ENCODE measurements around the gene CAMK1D. TPM values are rescaled to one million over a fixed set of nuclear protein-coding genes. Genes with fewer than 3 reads are reported as not detected.

The CAMK1D gene
- total RNA-seq, 1 donor from 2014 or later: 12.8 TPM

- Histone ChIP-seq H3K4me1 (no peaks in the 10 kb centered on the region), H3K4me3 (no peak overlapping the region), H3K9me3 (no peaks in the 10 kb centered on the region), H3K36me3 (no peaks in the 10 kb centered on the region), H3K27ac (no peak overlapping the region), H3K27me3 (no peaks in the 10 kb centered on the region)
- no peak for TF ChIP-seq POLR2A (IDR thresholded peaks at IDR 0.05)
- TF ChIP-seq, protein P1, sequence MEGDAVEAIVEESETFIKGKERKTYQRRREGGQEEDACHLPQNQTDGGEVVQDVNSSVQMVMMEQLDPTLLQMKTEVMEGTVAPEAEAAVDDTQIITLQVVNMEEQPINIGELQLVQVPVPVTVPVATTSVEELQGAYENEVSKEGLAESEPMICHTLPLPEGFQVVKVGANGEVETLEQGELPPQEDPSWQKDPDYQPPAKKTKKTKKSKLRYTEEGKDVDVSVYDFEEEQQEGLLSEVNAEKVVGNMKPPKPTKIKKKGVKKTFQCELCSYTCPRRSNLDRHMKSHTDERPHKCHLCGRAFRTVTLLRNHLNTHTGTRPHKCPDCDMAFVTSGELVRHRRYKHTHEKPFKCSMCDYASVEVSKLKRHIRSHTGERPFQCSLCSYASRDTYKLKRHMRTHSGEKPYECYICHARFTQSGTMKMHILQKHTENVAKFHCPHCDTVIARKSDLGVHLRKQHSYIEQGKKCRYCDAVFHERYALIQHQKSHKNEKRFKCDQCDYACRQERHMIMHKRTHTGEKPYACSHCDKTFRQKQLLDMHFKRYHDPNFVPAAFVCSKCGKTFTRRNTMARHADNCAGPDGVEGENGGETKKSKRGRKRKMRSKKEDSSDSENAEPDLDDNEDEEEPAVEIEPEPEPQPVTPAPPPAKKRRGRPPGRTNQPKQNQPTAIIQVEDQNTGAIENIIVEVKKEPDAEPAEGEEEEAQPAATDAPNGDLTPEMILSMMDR (IDR thresholded peaks at IDR 0.05): no peak
- no peak for TF ChIP-seq POLR2AphosphoS5 (IDR thresholded peaks at IDR 0.05; ENCODE audit: insufficient read depth in 1 of 2, low read depth in 1 of 2)
- no peak for DNase-seq (ENCODE audit: extremely low spot score in 2 of 2)
- intact Hi-C loops (cut with DNase I): no loop called here
Observed at GRCh38 chr10:12469345-12469744, 120.0 kb downstream of the CAMK1D start.

DNA sequence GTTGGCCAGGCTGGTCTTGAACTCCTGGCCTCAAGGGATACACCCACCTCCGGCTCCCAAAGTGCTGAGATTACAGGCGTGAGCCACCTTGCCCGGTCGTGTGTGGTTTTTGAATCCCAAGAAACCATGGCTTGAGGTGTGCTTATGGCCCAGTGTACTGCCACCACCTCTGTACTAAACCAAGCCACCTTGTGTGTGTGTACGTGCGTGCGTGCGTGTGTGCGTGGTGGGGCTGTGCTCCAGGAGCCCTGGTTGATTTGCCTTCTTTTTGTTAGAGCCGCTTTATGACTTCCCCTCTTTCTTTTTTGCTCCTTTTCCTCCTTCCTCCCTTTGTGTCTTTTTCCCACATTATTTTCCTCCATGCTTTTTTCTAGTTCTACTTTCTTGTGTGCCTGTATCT is 121.4 kb downstream of the CAMK1D start:
- no peak for DNase-seq (ENCODE audit: extremely low spot score in 2 of 2)
- Histone ChIP-seq H3K27me3 (no peaks in the 10 kb centered on the region), H3K9me3 (no peaks in the 10 kb centered on the region), H3K4me3 (no peak overlapping the region), H3K27ac (no peak overlapping the region), H3K4me1 (no peaks in the 10 kb centered on the region), H3K36me3 (no peaks in the 10 kb centered on the region)
- intact Hi-C loops (cut with DNase I): no loop called here
- no peak for TF ChIP-seq POLR2AphosphoS5 (IDR thresholded peaks at IDR 0.05; ENCODE audit: insufficient read depth in 1 of 2, low read depth in 1 of 2)

DNA sequence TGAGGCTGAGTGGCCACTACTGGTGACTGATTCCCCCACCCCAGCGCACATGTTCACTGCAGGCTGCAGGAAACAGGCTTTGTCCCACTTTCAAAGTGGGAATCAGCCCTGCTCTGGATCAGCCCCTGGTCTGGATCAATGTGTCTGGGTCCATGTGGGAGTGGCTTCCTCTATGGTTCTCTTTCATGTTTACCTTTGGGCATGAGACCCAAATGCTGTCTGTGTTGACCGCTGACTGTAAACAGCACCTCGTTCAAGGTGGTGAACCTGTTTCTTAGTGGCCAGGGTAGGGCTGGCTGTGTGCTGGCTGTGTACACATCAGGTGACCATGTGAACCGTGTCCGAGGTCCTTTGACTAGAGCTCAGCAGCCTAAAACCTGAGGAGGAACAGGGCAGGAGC is 121.8 kb downstream of the CAMK1D start:
- DNase-seq (ENCODE audit: extremely low spot score in 2 of 2): no peak
- Histone ChIP-seq H3K4me1 (no peaks in the 10 kb centered on the region), H3K36me3 (no peaks in the 10 kb centered on the region), H3K27ac (no peak overlapping the region), H3K9me3 (no peaks in the 10 kb centered on the region), H3K27me3 (no peaks in the 10 kb centered on the region), H3K4me3 (no peak overlapping the region)
- intact Hi-C loops (cut with DNase I): no loop called here
- TF ChIP-seq POLR2A (IDR thresholded peaks at IDR 0.05) (no peak), POLR2AphosphoS5 (IDR thresholded peaks at IDR 0.05; ENCODE audit: insufficient read depth in 1 of 2, low read depth in 1 of 2) (no peak)
- TF ChIP-seq, protein P1 (IDR thresholded peaks at IDR 0.05): no peak

DNA sequence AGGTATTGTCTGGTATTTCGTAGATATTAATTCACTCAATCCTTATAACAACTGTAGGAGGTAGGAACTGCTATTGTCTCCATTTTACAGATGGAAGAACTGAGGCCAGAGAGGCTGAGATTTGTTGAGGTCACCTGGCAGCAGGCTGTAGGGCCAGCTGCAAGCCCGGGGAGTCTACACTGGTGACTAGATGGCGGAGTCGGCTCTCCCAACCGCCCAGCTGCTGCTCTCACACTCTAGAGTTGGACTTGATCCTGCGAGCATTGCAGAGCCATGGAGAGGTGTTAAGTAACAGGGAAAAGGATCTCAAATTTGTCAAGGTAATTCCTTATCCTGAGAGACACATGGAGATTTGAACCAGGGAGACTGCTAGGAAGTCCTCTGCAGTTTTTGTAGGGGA is 124.1 kb downstream of the CAMK1D start:
- intact Hi-C loops (cut with DNase I): no loop called here
- no peaks in the 10 kb centered on the region for H3K27me3 ChIP-seq

GRCh38 chr10:12474727-12475412 is 125.5 kb downstream of the CAMK1D start:
- Histone ChIP-seq H3K27me3 (no peaks in the 10 kb centered on the region), H3K4me3 (no peak overlapping the region), H3K4me1 (no peaks in the 10 kb centered on the region), H3K9me3 (no peaks in the 10 kb centered on the region), H3K27ac (no peak overlapping the region), H3K36me3 (no peaks in the 10 kb centered on the region)
- no peak for DNase-seq (ENCODE audit: extremely low spot score in 2 of 2)
- intact Hi-C loops (cut with DNase I): no loop called here
- TF ChIP-seq, protein P1 (IDR thresholded peaks at IDR 0.05): no peak
- TF ChIP-seq POLR2A (IDR thresholded peaks at IDR 0.05): no peak
- TF ChIP-seq POLR2AphosphoS5 (IDR thresholded peaks at IDR 0.05; ENCODE audit: insufficient read depth in 1 of 2, low read depth in 1 of 2): no peak

More for the DNA sequence above, 124.1 kb downstream of the CAMK1D start:
- TF ChIP-seq, protein P1 (IDR thresholded peaks at IDR 0.05): no peak
- TF ChIP-seq POLR2A (IDR thresholded peaks at IDR 0.05) (no peak), POLR2AphosphoS5 (IDR thresholded peaks at IDR 0.05; ENCODE audit: insufficient read depth in 1 of 2, low read depth in 1 of 2) (no peak)
- H3K4me3 ChIP-seq: no peak overlapping the region
- H3K36me3 ChIP-seq: no peaks in the 10 kb centered on the region
- H3K9me3 ChIP-seq: no peaks in the 10 kb centered on the region
- no peak for DNase-seq (ENCODE audit: extremely low spot score in 2 of 2)
- H3K27ac ChIP-seq: no peak overlapping the region
- no peaks in the 10 kb centered on the region for H3K4me1 ChIP-seq
